ENCODE measurements around the gene SDCCAG8. TPM values are rescaled to one million over a fixed set of nuclear protein-coding genes. Genes with fewer than 3 reads are reported as not detected.

The SDCCAG8 gene
- total RNA-seq, 2 donors from 2014 or later, result 23.2 to 91.0 TPM

DNA sequence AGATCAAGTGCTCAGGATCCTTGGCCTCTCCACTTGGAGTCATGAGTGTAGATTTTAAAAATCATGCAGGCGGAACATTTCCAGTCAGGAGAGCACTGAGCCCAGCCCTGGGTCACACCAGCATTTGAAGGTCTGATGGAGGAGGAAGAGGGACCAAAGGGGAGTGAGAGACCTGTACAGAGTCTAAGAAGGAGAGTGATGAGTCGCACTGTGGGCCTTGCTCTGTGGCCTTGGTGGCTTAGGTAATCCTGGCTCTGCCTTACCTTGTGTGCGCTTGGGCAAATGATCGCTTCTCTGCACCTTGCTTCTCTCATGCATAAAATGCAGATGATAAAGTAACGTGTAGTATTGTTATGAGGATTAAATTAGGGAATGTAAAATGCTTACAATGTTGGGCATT is 225.3 kb downstream of the SDCCAG8 start:
- DNase-seq (ENCODE audit: low spot score), result no peak
- H3K27ac ChIP-seq, result no peak overlapping the region
- no peaks in the 10 kb centered on the region for H3K36me3 ChIP-seq
- H3K27me3 ChIP-seq (replicated peaks; ENCODE audit: insufficient read depth), result no peaks in the 10 kb centered on the region
- H3K4me3 ChIP-seq, result no peak overlapping the region
- no peaks in the 10 kb centered on the region for H3K9me3 ChIP-seq
- TF ChIP-seq CTCF (IDR thresholded peaks at IDR 0.05), result no peak
- H3K4me1 ChIP-seq (ENCODE audit: control insufficient read depth in 1 of 2, low read depth in 2 of 2), result peaks cover 5 to 15% of the 10 kb centered on the region in 2 donors
- no peak for ATAC-seq (ENCODE audit: insufficient number of reproducible peaks, low FRiP score, low read depth)

DNA sequence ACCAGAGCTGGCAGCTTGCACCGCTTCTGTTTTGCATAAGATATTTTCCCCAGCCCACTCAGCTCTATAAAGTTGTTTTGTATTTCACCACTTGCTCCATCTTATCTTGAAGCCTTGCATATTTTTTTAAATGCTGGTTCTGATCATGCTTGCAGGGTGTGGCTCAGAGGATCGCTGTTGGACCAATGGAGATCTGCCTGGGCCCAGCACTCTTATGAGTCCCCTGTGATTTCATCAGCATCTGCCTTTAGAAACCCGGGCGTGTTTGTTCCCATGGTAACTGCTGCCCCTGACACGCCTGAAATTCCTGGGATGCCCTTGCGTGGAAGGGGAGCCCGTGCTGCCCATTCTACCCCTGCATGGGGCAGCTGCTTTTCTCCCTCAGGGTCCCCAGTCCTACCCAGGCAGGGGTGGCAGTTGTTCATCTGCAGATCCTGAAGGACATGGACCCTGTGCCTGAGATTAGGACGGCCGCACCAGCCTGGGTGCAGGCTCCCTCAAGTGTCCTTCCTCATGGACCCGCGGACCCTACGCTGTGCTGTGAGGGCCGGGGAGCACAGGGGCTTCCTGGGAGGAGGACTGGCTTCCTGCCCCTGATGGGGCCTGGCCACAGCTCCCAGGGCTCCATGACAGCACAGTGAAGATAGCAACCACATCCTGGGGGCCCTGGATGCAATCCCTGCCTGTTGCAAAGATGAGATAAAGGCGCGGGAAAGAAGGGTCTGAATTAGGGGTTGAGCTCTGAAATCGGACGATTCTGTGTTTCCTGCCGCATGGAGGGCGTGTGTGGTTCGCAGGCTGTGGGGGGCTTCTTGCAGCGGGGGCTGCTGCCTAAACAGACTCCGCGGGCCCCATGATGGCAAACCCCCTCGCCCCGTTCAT is 226.5 kb downstream of the SDCCAG8 start:
- DNase-seq (ENCODE audit: low spot score), result no peak
- H3K27ac ChIP-seq, result no peak overlapping the region
- no peak for TF ChIP-seq CTCF (IDR thresholded peaks at IDR 0.05)
- H3K4me3 ChIP-seq, result peak overlapping the region; percentile 65
- no peaks in the 10 kb centered on the region for H3K9me3 ChIP-seq
- H3K4me1 ChIP-seq (ENCODE audit: control insufficient read depth in 1 of 2, low read depth in 2 of 2), result peaks cover 5 to 15% of the 10 kb centered on the region in 2 donors
- no peak for ATAC-seq (ENCODE audit: insufficient number of reproducible peaks, low FRiP score, low read depth)
- no peaks in the 10 kb centered on the region for H3K27me3 ChIP-seq (replicated peaks; ENCODE audit: insufficient read depth)
- H3K36me3 ChIP-seq, result no peaks in the 10 kb centered on the region

- Histone ChIP-seq H3K9me3 (no peaks in the 10 kb centered on the region), H3K36me3 (no peaks in the 10 kb centered on the region), H3K27me3 (replicated peaks; ENCODE audit: insufficient read depth) (no peaks in the 10 kb centered on the region), H3K4me1 (ENCODE audit: control insufficient read depth in 1 of 2, low read depth in 2 of 2) (peaks cover 5 to 15% of the 10 kb centered on the region in 2 donors), H3K27ac (no peak overlapping the region), H3K4me3 (peak overlapping the region; percentile 65)
- TF ChIP-seq CTCF (IDR thresholded peaks at IDR 0.05), result no peak
- ATAC-seq (ENCODE audit: insufficient number of reproducible peaks, low FRiP score, low read depth) (no peak), DNase-seq (ENCODE audit: low spot score) (no peak)
Measured at GRCh38 chr1:243483071-243483771, 227.4 kb downstream of the SDCCAG8 start.

- ATAC-seq (ENCODE audit: insufficient number of reproducible peaks, low FRiP score, low read depth) (no peak), DNase-seq (ENCODE audit: low spot score) (no peak)
- Histone ChIP-seq H3K4me3 (no peak overlapping the region), H3K27ac (no peak overlapping the region), H3K4me1 (ENCODE audit: control insufficient read depth in 1 of 2, low read depth in 2 of 2) (peaks cover 5 to 15% of the 10 kb centered on the region in 2 donors), H3K36me3 (no peaks in the 10 kb centered on the region), H3K27me3 (replicated peaks; ENCODE audit: insufficient read depth) (no peaks in the 10 kb centered on the region), H3K9me3 (no peaks in the 10 kb centered on the region)
- TF ChIP-seq CTCF (IDR thresholded peaks at IDR 0.05), result no peak
Measured at GRCh38 chr1:243483952-243484351, 228.1 kb downstream of the SDCCAG8 start.

- H3K9me3 ChIP-seq, result no peaks in the 10 kb centered on the region
- peaks cover 5 to 14% of the 10 kb centered on the region in 2 donors for H3K4me1 ChIP-seq (ENCODE audit: control insufficient read depth in 1 of 2, low read depth in 2 of 2)
- DNase-seq (ENCODE audit: low spot score) (no peak), ATAC-seq (ENCODE audit: insufficient number of reproducible peaks, low FRiP score, low read depth) (no peak)
- H3K27me3 ChIP-seq (replicated peaks; ENCODE audit: insufficient read depth), result no peaks in the 10 kb centered on the region
- H3K4me3 ChIP-seq, result no peak overlapping the region
- H3K27ac ChIP-seq, result no peak overlapping the region
- no peaks in the 10 kb centered on the region for H3K36me3 ChIP-seq
- no peak for TF ChIP-seq CTCF (IDR thresholded peaks at IDR 0.05)
Measured at GRCh38 chr1:243487036-243487648, 231.3 kb downstream of the SDCCAG8 start.

All from thoracic aorta (tissue), 2 donors.